Endothelial cell of umbilical vein (primary cell): ENCODE data around the gene AARS2. TPM values are rescaled to one million over a fixed set of nuclear protein-coding genes. Genes with fewer than 3 reads are reported as not detected.

Source experiments
- BruUV-seq: library from RNA; stranded (reverse); fragments of 400-500 nt; replicated peaks from 2 replicates; lab custom pipeline; 2021; lab: Mats Ljungman, UMichigan
- CTCF ChIA-PET: fragments of 300-600, 350-600 bp; sonication (Branson Sonifier 250); formaldehyde crosslinking; loops from one replicate; lab custom pipeline; 2021; ENCODE audit warnings: antibody characterized with exemption, inconsistent platforms; lab: Charles Lee
- POLR2A ChIA-PET: fragments of 300-600, 350-600 bp; sonication (Branson Sonifier 250); formaldehyde crosslinking; loops from one replicate; lab custom pipeline; 2021; ENCODE audit warnings: antibody characterized with exemption, inconsistent platforms; lab: Charles Lee
- DNase-seq: peaks from one replicate; pipeline ENCODE4 v3.0.0-alpha.2; 2011; ENCODE audit warnings: low read depth, low spot score
- FAIRE-seq: peaks from 2 replicates; lab custom pipeline; 2011; peaks lifted over from hg19 to GRCh38; lab: Jason Lieb, UNC
- H2AFZ ChIP-seq: 2 replicates; pipeline ENCODE4 v1.6.0; 2012; ENCODE audit warnings: low read depth, low read length, control low read depth, inconsistent platforms
- H3K27ac ChIP-seq: 2 replicates; pipeline ENCODE4 v1.5.1; 2011; ENCODE audit warnings: low read depth, mild to moderate bottlenecking, control low read depth, low read length, moderate library complexity; ENCODE audit not compliant: insufficient read depth
- H3K27me3 ChIP-seq, 2 experiments: 2 replicates each; pipeline versions ENCODE4 v1.6.0 to v1.6.1; 2011; ENCODE audit warnings: low read length in 2 of 2, mixed read lengths in 1 of 2; ENCODE audit not compliant: control insufficient read depth in 2 of 2, insufficient read depth in 2 of 2
- H3K36me3 ChIP-seq, 2 experiments: 2 replicates in 1 of 2; 3 replicates in 1 of 2; pipeline ENCODE4 v1.5.1; 2011; ENCODE audit warnings: low read length in 2 of 2, mild to moderate bottlenecking in 1 of 2, moderate library complexity in 1 of 2; ENCODE audit not compliant: control insufficient read depth in 2 of 2, insufficient read depth in 2 of 2; ENCODE audit errors: extremely low read depth in 1 of 2
- H3K4me1 ChIP-seq: 3 replicates; pipeline ENCODE4 v1.5.1; 2011; ENCODE audit warnings: mild to moderate bottlenecking, low read length; ENCODE audit not compliant: control insufficient read depth, insufficient read depth; ENCODE audit errors: extremely low read depth
- H3K4me2 ChIP-seq: 2 replicates; pipeline ENCODE4 v1.6.1; 2011; ENCODE audit warnings: low read length, control low read depth, mixed read lengths; ENCODE audit not compliant: insufficient read depth
- H3K4me3 ChIP-seq, 3 experiments: fragments of 200-600 bp in 1 of 3; sonication (generic), shearing (Covaris generic) in 1 of 3; replicated peaks in 1 of 3; 2 replicates each; pipeline ENCODE4 v1.5.1; 2011 to 2016; ENCODE audit warnings: control low read depth in 3 of 3, low read length in 3 of 3, mild to moderate bottlenecking in 2 of 3, inconsistent platforms in 1 of 3, low read depth in 1 of 3, moderate library complexity in 1 of 3; ENCODE audit not compliant: insufficient read depth in 1 of 3
- H3K79me2 ChIP-seq: 2 replicates; pipeline ENCODE4 v1.6.0; 2012; ENCODE audit warnings: low read length, inconsistent platforms; ENCODE audit not compliant: control insufficient read depth, insufficient read depth
- H3K9ac ChIP-seq: replicated peaks from 2 replicates; pipeline ENCODE3; 2011; ENCODE audit warnings: low read length, control low read depth; ENCODE audit not compliant: insufficient read depth; ENCODE audit errors: extremely low read depth
- H3K9me1 ChIP-seq: replicated peaks from 3 replicates; pipeline ENCODE4 v1.6.0; 2011; ENCODE audit warnings: mild to moderate bottlenecking, low read length; ENCODE audit not compliant: control insufficient read depth, insufficient read depth; ENCODE audit errors: extremely low read depth
- H3K9me3 ChIP-seq: replicated peaks from 2 replicates; pipeline ENCODE4 v1.5.1; 2012; ENCODE audit warnings: low read length, inconsistent platforms; ENCODE audit not compliant: control insufficient read depth, insufficient read depth
- H4K20me1 ChIP-seq: replicated peaks from 2 replicates; pipeline ENCODE3; 2011; ENCODE audit warnings: mild to moderate bottlenecking, low read length; ENCODE audit not compliant: control insufficient read depth, insufficient read depth; ENCODE audit errors: extremely low read depth
- EZH2 ChIP-seq: IDR thresholded peaks from 2 replicates; pipeline ENCODE4 v1.6.1; 2012; ENCODE audit warnings: borderline replicate concordance, low read depth, mild to moderate bottlenecking, moderate library complexity, low read length, inconsistent platforms; ENCODE audit not compliant: severe bottlenecking
- FOS ChIP-seq: IDR thresholded peaks from 2 replicates; pipeline ENCODE4 v1.6.1; 2011; ENCODE audit warnings: mild to moderate bottlenecking, low read length, moderate library complexity, borderline replicate concordance; ENCODE audit not compliant: insufficient read depth
- GATA2 ChIP-seq: IDR thresholded peaks from 2 replicates; pipeline ENCODE4 v1.7.0; 2011; ENCODE audit warnings: low read depth, mild to moderate bottlenecking, moderate library complexity, mixed read lengths, low read length; ENCODE audit not compliant: insufficient read length, insufficient read depth
- JUN ChIP-seq: IDR thresholded peaks from 2 replicates; pipeline ENCODE4 v1.6.1; 2011; ENCODE audit warnings: borderline replicate concordance, low read depth; ENCODE audit not compliant: insufficient read length, insufficient read depth
- MYC ChIP-seq: IDR thresholded peaks from one replicate; pipeline ENCODE4 v1.6.1; 2011; ENCODE audit warnings: mild to moderate bottlenecking, low read depth, low read length
- POLR2A ChIP-seq: IDR thresholded peaks from 2 replicates; pipeline ENCODE4 v1.6.1; 2012; ENCODE audit warnings: low read depth, mild to moderate bottlenecking, control low read depth, low read length
- POLR2AphosphoS5 ChIP-seq: IDR thresholded peaks from 2 replicates; pipeline ENCODE4 v1.6.1; 2012; ENCODE audit warnings: low read depth, mild to moderate bottlenecking, control low read depth, low read length, moderate library complexity; ENCODE audit not compliant: insufficient read depth
- dilution Hi-C: fragments of 300-500 bp; cut with MboI; formaldehyde crosslinking; loops from one replicate; pipeline ENCODE4 v1.15.0; 2019; ENCODE audit warnings: low sequenced_read_pairs; ENCODE audit not compliant: extremely low pct_ligation_motif_present
- intact Hi-C: fragments of 100-400 bp; cut with micrococcal nuclease; formaldehyde crosslinking; loops from one replicate; pipeline ENCODE4 v1.10.0; 2022
- polyA plus RNA-seq, 4 experiments: library from polyadenylated mRNA; depleted of rRNA in 3 of 4; stranded (reverse) in 3 of 4; unstranded in 1 of 4; fragments of >200 nt; gene quantifications; 2 replicates each; pipeline versions ENCODE4 v1.2.1 to v1.2.3, GENCODE V29; 2011 to 2012; ENCODE audit warnings: missing spikeins in 1 of 4
- total RNA-seq: library from RNA; stranded (reverse); gene quantifications from 2 replicates; pipeline ENCODE4 v1.2.3, GENCODE V29; 2021
- TF ChIP-seq, protein P1 (sequence below), 2 donors: IDR thresholded peaks; 1 replicate in 1 of 2; 2 replicates in 1 of 2; pipeline ENCODE4 v1.5.1; 2011; ENCODE audit warnings: low read length in 2 of 2, mild to moderate bottlenecking in 2 of 2, moderate library complexity in 2 of 2, control low read depth in 1 of 2, inconsistent platforms in 1 of 2, low read depth in 1 of 2; ENCODE audit not compliant: insufficient read depth in 1 of 2; ENCODE audit errors: extremely low read depth in 1 of 2
- TF ChIP-seq, protein P2 (sequence below): IDR thresholded peaks from 2 replicates; pipeline ENCODE4 v1.6.1; 2011; ENCODE audit not compliant: insufficient read depth, insufficient read length

AARS2 gene
- total and polyA plus RNA-seq, 2 donors (not counting 3 experiments of a cell fraction or from before 2014, with no cell fraction given), result 8.3 to 17.9 TPM

- CTCF ChIA-PET, result interaction anchor here (0.8 to 3.3 kb wide), 6 partner anchors 8 to 82 kb away, joined by 3 to 38 read pairs (median 6); partner anchors contain the start of gene HSP90AB1
- Histone ChIP-seq H3K4me2 (no peak overlapping the region), H3K4me1 (peaks cover 25% of the 10 kb centered on the region), H3K9ac (no peak overlapping the region), H3K9me1 (no peaks in the 10 kb centered on the region), H3K27me3 (no peaks in the 10 kb centered on the region), H3K36me3 (peaks cover 40 to 52% of the 10 kb centered on the region in 2 experiments), H3K79me2 (peaks cover 50% of the 10 kb centered on the region), H3K4me3 (no peak overlapping the region), H3K9me3 (no peaks in the 10 kb centered on the region), H4K20me1 (peaks cover 5% of the 10 kb centered on the region), H3K27ac (no peak overlapping the region), H2AFZ (no peak overlapping the region)
- intact Hi-C loops, result no loop called here
- TF ChIP-seq GATA2 (no peak), JUN (no peak), POLR2AphosphoS5 (peak; percentile 35), FOS (no peak), EZH2 (no peak), MYC (no peak), POLR2A (peak; percentile 33)
- TF ChIP-seq, protein P1, sequence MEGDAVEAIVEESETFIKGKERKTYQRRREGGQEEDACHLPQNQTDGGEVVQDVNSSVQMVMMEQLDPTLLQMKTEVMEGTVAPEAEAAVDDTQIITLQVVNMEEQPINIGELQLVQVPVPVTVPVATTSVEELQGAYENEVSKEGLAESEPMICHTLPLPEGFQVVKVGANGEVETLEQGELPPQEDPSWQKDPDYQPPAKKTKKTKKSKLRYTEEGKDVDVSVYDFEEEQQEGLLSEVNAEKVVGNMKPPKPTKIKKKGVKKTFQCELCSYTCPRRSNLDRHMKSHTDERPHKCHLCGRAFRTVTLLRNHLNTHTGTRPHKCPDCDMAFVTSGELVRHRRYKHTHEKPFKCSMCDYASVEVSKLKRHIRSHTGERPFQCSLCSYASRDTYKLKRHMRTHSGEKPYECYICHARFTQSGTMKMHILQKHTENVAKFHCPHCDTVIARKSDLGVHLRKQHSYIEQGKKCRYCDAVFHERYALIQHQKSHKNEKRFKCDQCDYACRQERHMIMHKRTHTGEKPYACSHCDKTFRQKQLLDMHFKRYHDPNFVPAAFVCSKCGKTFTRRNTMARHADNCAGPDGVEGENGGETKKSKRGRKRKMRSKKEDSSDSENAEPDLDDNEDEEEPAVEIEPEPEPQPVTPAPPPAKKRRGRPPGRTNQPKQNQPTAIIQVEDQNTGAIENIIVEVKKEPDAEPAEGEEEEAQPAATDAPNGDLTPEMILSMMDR (IDR thresholded peaks at IDR 0.05; ENCODE audit: extremely low read depth in 1 of 2, insufficient read depth in 1 of 2, low read depth in 1 of 2, low read length in 2 of 2), result no peak
- TF ChIP-seq, protein P2, sequence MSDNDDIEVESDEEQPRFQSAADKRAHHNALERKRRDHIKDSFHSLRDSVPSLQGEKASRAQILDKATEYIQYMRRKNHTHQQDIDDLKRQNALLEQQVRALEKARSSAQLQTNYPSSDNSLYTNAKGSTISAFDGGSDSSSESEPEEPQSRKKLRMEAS, result no peak
- BruUV-seq, result TSS peak; percentile 18
- no peak for FAIRE-seq
- POLR2A ChIA-PET, result interaction anchor here (2.9 kb wide), 1 partner anchor 8 kb away, joined by 49 read pairs; the partner anchor contains the start of gene HSP90AB1
- dilution Hi-C loops, result no loop called here
- DNase-seq, result no peak
Observed at GRCh38 chr6:44254191-44255104, 58.7 kb downstream of the AARS2 start.
